Endothelial cell of umbilical vein (primary cell): ENCODE data around the gene VPS37D. TPM values are rescaled to one million over a fixed set of nuclear protein-coding genes. Genes with fewer than 3 reads are reported as not detected.
A peak's percentile ranks its signal among the peaks of the same experiment; 100 is the strongest.

Source experiments
- Bru-seq: library from RNA; stranded (reverse); fragments of 400-500 nt; gene quantifications from one replicate; lab custom pipeline; 2021; lab: Mats Ljungman, UMichigan
- BruChase-seq, 2 experiments: library from RNA; stranded (reverse); fragments of 400-500 nt; gene quantifications; one replicate each; lab custom pipeline; 2021; lab: Mats Ljungman, UMichigan
- BruUV-seq: library from RNA; stranded (reverse); fragments of 400-500 nt; replicated peaks from 2 replicates; lab custom pipeline; 2021; lab: Mats Ljungman, UMichigan
- CTCF ChIA-PET: fragments of 300-600, 350-600 bp; sonication (Branson Sonifier 250); formaldehyde crosslinking; loops from one replicate; lab custom pipeline; 2021; ENCODE audit warnings: antibody characterized with exemption, inconsistent platforms; lab: Charles Lee
- POLR2A ChIA-PET: fragments of 300-600, 350-600 bp; sonication (Branson Sonifier 250); formaldehyde crosslinking; loops from one replicate; lab custom pipeline; 2021; ENCODE audit warnings: antibody characterized with exemption, inconsistent platforms; lab: Charles Lee
- DNase-seq: peaks from one replicate; pipeline ENCODE4 v3.0.0-alpha.2; 2011; ENCODE audit warnings: low read depth, low spot score
- FAIRE-seq: peaks from 2 replicates; lab custom pipeline; 2011; peaks lifted over from hg19 to GRCh38; lab: Jason Lieb, UNC
- H2AFZ ChIP-seq: 2 replicates; pipeline ENCODE4 v1.6.0; 2012; ENCODE audit warnings: low read depth, low read length, control low read depth, inconsistent platforms
- H3K27ac ChIP-seq: 2 replicates; pipeline ENCODE4 v1.5.1; 2011; ENCODE audit warnings: low read depth, mild to moderate bottlenecking, control low read depth, low read length, moderate library complexity; ENCODE audit not compliant: insufficient read depth
- H3K27me3 ChIP-seq, 2 experiments: 2 replicates each; pipeline versions ENCODE4 v1.6.0 to v1.6.1; 2011; ENCODE audit warnings: low read length in 2 of 2, mixed read lengths in 1 of 2; ENCODE audit not compliant: control insufficient read depth in 2 of 2, insufficient read depth in 2 of 2
- H3K36me3 ChIP-seq, 2 experiments: 2 replicates in 1 of 2; 3 replicates in 1 of 2; pipeline ENCODE4 v1.5.1; 2011; ENCODE audit warnings: low read length in 2 of 2, mild to moderate bottlenecking in 1 of 2, moderate library complexity in 1 of 2; ENCODE audit not compliant: control insufficient read depth in 2 of 2, insufficient read depth in 2 of 2; ENCODE audit errors: extremely low read depth in 1 of 2
- H3K4me1 ChIP-seq: 3 replicates; pipeline ENCODE4 v1.5.1; 2011; ENCODE audit warnings: mild to moderate bottlenecking, low read length; ENCODE audit not compliant: control insufficient read depth, insufficient read depth; ENCODE audit errors: extremely low read depth
- H3K4me2 ChIP-seq: 2 replicates; pipeline ENCODE4 v1.6.1; 2011; ENCODE audit warnings: low read length, control low read depth, mixed read lengths; ENCODE audit not compliant: insufficient read depth
- H3K4me3 ChIP-seq, 3 experiments: fragments of 200-600 bp in 1 of 3; sonication (generic), shearing (Covaris generic) in 1 of 3; replicated peaks in 1 of 3; 2 replicates each; pipeline ENCODE4 v1.5.1; 2011 to 2016; ENCODE audit warnings: control low read depth in 3 of 3, low read length in 3 of 3, mild to moderate bottlenecking in 2 of 3, inconsistent platforms in 1 of 3, low read depth in 1 of 3, moderate library complexity in 1 of 3; ENCODE audit not compliant: insufficient read depth in 1 of 3
- H3K79me2 ChIP-seq: 2 replicates; pipeline ENCODE4 v1.6.0; 2012; ENCODE audit warnings: low read length, inconsistent platforms; ENCODE audit not compliant: control insufficient read depth, insufficient read depth
- H3K9ac ChIP-seq: replicated peaks from 2 replicates; pipeline ENCODE3; 2011; ENCODE audit warnings: low read length, control low read depth; ENCODE audit not compliant: insufficient read depth; ENCODE audit errors: extremely low read depth
- H3K9me1 ChIP-seq: replicated peaks from 3 replicates; pipeline ENCODE4 v1.6.0; 2011; ENCODE audit warnings: mild to moderate bottlenecking, low read length; ENCODE audit not compliant: control insufficient read depth, insufficient read depth; ENCODE audit errors: extremely low read depth
- H3K9me3 ChIP-seq: replicated peaks from 2 replicates; pipeline ENCODE4 v1.5.1; 2012; ENCODE audit warnings: low read length, inconsistent platforms; ENCODE audit not compliant: control insufficient read depth, insufficient read depth
- H4K20me1 ChIP-seq: replicated peaks from 2 replicates; pipeline ENCODE3; 2011; ENCODE audit warnings: mild to moderate bottlenecking, low read length; ENCODE audit not compliant: control insufficient read depth, insufficient read depth; ENCODE audit errors: extremely low read depth
- CTCF ChIP-seq, 2 donors: IDR thresholded peaks; 1 replicate in 1 of 2; 2 replicates in 1 of 2; pipeline ENCODE4 v1.5.1; 2011; ENCODE audit warnings: low read length in 2 of 2, mild to moderate bottlenecking in 2 of 2, moderate library complexity in 2 of 2, control low read depth in 1 of 2, inconsistent platforms in 1 of 2, low read depth in 1 of 2; ENCODE audit not compliant: insufficient read depth in 1 of 2; ENCODE audit errors: extremely low read depth in 1 of 2
- FOS ChIP-seq: IDR thresholded peaks from 2 replicates; pipeline ENCODE4 v1.6.1; 2011; ENCODE audit warnings: mild to moderate bottlenecking, low read length, moderate library complexity, borderline replicate concordance; ENCODE audit not compliant: insufficient read depth
- GATA2 ChIP-seq: IDR thresholded peaks from 2 replicates; pipeline ENCODE4 v1.7.0; 2011; ENCODE audit warnings: low read depth, mild to moderate bottlenecking, moderate library complexity, mixed read lengths, low read length; ENCODE audit not compliant: insufficient read length, insufficient read depth
- MAX ChIP-seq: IDR thresholded peaks from 2 replicates; pipeline ENCODE4 v1.6.1; 2011; ENCODE audit not compliant: insufficient read depth, insufficient read length
- MYC ChIP-seq: IDR thresholded peaks from one replicate; pipeline ENCODE4 v1.6.1; 2011; ENCODE audit warnings: mild to moderate bottlenecking, low read depth, low read length
- POLR2AphosphoS5 ChIP-seq: IDR thresholded peaks from 2 replicates; pipeline ENCODE4 v1.6.1; 2012; ENCODE audit warnings: low read depth, mild to moderate bottlenecking, control low read depth, low read length, moderate library complexity; ENCODE audit not compliant: insufficient read depth
- dilution Hi-C: fragments of 300-500 bp; cut with MboI; formaldehyde crosslinking; loops from one replicate; pipeline ENCODE4 v1.15.0; 2019; ENCODE audit warnings: low sequenced_read_pairs; ENCODE audit not compliant: extremely low pct_ligation_motif_present
- intact Hi-C: fragments of 100-400 bp; cut with micrococcal nuclease; formaldehyde crosslinking; loops from one replicate; pipeline ENCODE4 v1.10.0; 2022
- long read RNA-seq: library from polyadenylated mRNA; stranded (forward); transcript quantifications from one replicate; pipeline ENCODE4 v2.0.0, GENCODE V29; 2021
- polyA minus RNA-seq, 3 experiments: library from RNA; depleted of rRNA, polyadenylated mRNA; stranded (reverse); fragments of >200 nt; gene quantifications; 1 replicate in 1 of 3; 2 replicates in 2 of 3; pipeline ENCODE4 v1.2.3, GENCODE V29; 2011
- polyA plus RNA-seq, 4 experiments: library from polyadenylated mRNA; depleted of rRNA in 3 of 4; stranded (reverse) in 3 of 4; unstranded in 1 of 4; fragments of >200 nt; gene quantifications; 2 replicates each; pipeline versions ENCODE4 v1.2.1 to v1.2.3, GENCODE V29; 2011 to 2012; ENCODE audit warnings: missing spikeins in 1 of 4
- total RNA-seq: library from RNA; stranded (reverse); gene quantifications from 2 replicates; pipeline ENCODE4 v1.2.3, GENCODE V29; 2021

Gene VPS37D, protein sequence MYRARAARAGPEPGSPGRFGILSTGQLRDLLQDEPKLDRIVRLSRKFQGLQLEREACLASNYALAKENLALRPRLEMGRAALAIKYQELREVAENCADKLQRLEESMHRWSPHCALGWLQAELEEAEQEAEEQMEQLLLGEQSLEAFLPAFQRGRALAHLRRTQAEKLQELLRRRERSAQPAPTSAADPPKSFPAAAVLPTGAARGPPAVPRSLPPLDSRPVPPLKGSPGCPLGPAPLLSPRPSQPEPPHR
- total RNA-seq (2.0 and 2.4 TPM in 2 replicates), polyA plus RNA-seq (2.1 and 2.9 TPM in 2 replicates), polyA minus RNA-seq (0.66 and 0.83 TPM in 2 replicates), Bru-seq, nascent RNA (percentile 24 among the genes with signal in this experiment), BruChase-seq, experiment 1, labeled RNA remaining after a 6-hour chase (percentile 39 among the genes with signal in this experiment), BruChase-seq, experiment 2, labeled RNA remaining after a 2-hour chase (percentile 39 among the genes with signal in this experiment)
- 1.0 and 1.9 TPM in 2 replicates for polyA plus RNA-seq (2011; cell fraction: cytosol; rRNA removed)
- polyA plus RNA-seq (2011; cell fraction: nucleus; rRNA removed), result 0.92 and 0.95 TPM in 2 replicates
- polyA plus RNA-seq (2012), result 1.4 and 2.3 TPM in 2 replicates
- polyA minus RNA-seq (2011; cell fraction: cytosol; rRNA and poly(A)+ RNA removed), result not detected
- polyA minus RNA-seq (2011; cell fraction: nucleus; rRNA and poly(A)+ RNA removed), result 0.34 TPM in 1 of 2 replicates, not detected in the other
- long read RNA-seq, partial matches to known transcripts, result 0 of 1 reads
- long read RNA-seq, other reads (novel, unspliced or antisense), result 0 of 1 reads

DNA sequence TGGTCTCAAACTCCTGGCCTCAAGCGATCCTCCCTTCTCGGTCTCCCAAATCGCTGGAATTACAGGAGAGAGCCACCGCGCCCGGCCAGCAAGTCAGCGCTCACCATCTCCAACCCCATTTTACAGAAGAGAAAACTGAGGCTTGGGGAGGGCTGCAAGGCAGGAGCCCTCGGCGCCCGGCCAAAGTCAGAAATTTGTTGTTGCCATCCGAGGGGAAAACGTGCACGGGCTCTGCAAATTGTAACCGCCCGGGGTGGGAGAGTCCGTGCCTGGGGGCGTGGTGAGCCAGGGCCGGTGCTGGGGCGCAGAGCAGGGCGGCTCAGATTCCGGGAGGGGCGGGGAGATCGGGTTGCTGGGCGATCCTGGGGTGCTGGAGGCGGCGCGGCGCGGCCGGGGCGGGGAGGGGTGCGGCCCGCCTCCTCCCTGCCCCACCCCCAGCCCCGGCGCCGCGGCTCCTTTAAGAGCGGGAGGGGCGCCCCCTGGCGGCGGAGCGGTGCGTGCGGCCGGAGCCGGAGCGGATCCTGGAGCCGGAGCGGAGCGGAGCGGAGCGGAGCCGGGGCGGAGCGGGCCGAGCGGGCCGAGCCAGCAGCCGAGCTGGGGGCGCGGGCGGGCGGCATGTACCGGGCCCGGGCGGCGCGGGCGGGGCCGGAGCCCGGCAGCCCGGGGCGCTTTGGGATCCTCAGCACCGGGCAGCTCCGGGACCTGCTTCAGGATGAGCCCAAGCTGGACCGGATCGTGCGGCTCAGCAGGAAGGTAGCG, at the start of gene VPS37D:
Gene VPS37D, plus strand, starts transcription at position 488 of the 759 bp plus-strand sequence. Its CDS starts 128 bp downstream, at position 616.
- dilution Hi-C loops, result no loop called here

More for the DNA sequence above, at the start of gene VPS37D:
- H3K36me3 ChIP-seq, result no peaks in the 10 kb centered on the region
- H3K27ac ChIP-seq, result no peak within 1 kb of the TSS
- FAIRE-seq (peak; percentile 73), DNase-seq (peak; percentile 74)
- peak within 1 kb of the TSS; percentile 49 for H3K4me2 ChIP-seq
- ChIA-PET POLR2A (no interaction called here), CTCF (interaction anchor here (0.7 to 4.8 kb wide), 18 partner anchors 9 to 183 kb away, joined by 3 to 57 read pairs (median 4); no protein-coding TSS in a partner anchor)
- peaks cover 3% of the 10 kb centered on the region for H3K4me1 ChIP-seq
- intact Hi-C loops, result loop anchor here (1.0 to 5.0 kb wide), 3 partner anchors 40 to 60 kb away; no protein-coding TSS in a partner anchor
- H3K9me3 ChIP-seq, result no peaks in the 10 kb centered on the region
- peak within 1 kb of the TSS; percentile 84 for H2AFZ ChIP-seq
- H3K9me1 ChIP-seq, result no peaks in the 10 kb centered on the region
- H3K9ac ChIP-seq, result peak within 1 kb of the TSS; percentile 55
- no peaks in the 10 kb centered on the region for H3K79me2 ChIP-seq
- H3K4me3 ChIP-seq, result peak within 1 kb of the TSS; percentile 35 to 67 (median 56)
- BruUV-seq, result no TSS peak
- no peaks in the 10 kb centered on the region for H4K20me1 ChIP-seq
- TF ChIP-seq FOS, result no peak
- TF ChIP-seq CTCF (IDR thresholded peaks at IDR 0.05; ENCODE audit: extremely low read depth in 1 of 2, insufficient read depth in 1 of 2, low read depth in 1 of 2, low read length in 2 of 2), result peak; percentile 79 to 80
- TF ChIP-seq GATA2, result no peak
- TF ChIP-seq MYC, result no peak
- TF ChIP-seq MAX, result no peak
- peak; percentile 54 for TF ChIP-seq POLR2AphosphoS5
- H3K27me3 ChIP-seq, result peaks cover 0 to 3% of the 10 kb centered on the region in 2 experiments
